Adrenal gland (tissue), 12 donors: Measurements from ENCODE around the gene COL8A1. TPM values are rescaled to one million over a fixed set of nuclear protein-coding genes. Genes with fewer than 3 reads are reported as not detected.

Experiments used
- DNase-seq, 7 donors: peaks; one replicate each; pipeline ENCODE4 v3.0.0-alpha.2; 2019 to 2020
- H3K27ac ChIP-seq, 5 donors: fragments of 200-600 bp; sonication (generic) in 4 of 5; 1 replicate in 3 of 5; 2 replicates in 2 of 5; pipeline versions ENCODE4 v1.5.1 to v1.8.0; 2016 to 2020; ENCODE audit warnings: mild to moderate bottlenecking in 1 of 5
- H3K27me3 ChIP-seq: fragments of 200-600 bp; 2 replicates; pipeline ENCODE4 v1.8.0; 2021
- H3K36me3 ChIP-seq, 2 donors: fragments of 200-600 bp; replicated peaks in 1 of 2; 1 replicate in 1 of 2; 2 replicates in 1 of 2; pipeline versions ENCODE4 v1.5.1 to v1.8.0; 2018 to 2022
- H3K4me1 ChIP-seq, 2 donors: fragments of 200-600 bp; replicated peaks in 1 of 2; 1 replicate in 1 of 2; 2 replicates in 1 of 2; pipeline versions ENCODE4 v1.5.1 to v1.8.0; 2018 to 2021
- H3K4me3 ChIP-seq, 4 donors: fragments of 200-600 bp; sonication (generic) in 3 of 4; one replicate each; pipeline ENCODE4 v1.5.1; 2016 to 2018
- H3K9me3 ChIP-seq, 3 donors: fragments of 200-600 bp; sonication (generic) in 1 of 3; replicated peaks in 1 of 3; 1 replicate in 2 of 3; 2 replicates in 1 of 3; pipeline versions ENCODE4 v1.5.1 to v1.8.0; 2016 to 2021
- POLR2A ChIP-seq, 2 donors: fragments of 450-650 bp; IDR thresholded peaks; one replicate each; pipeline ENCODE4 v1.6.1; 2017; ENCODE audit warnings: antibody characterized with exemption in 2 of 2, mild to moderate bottlenecking in 2 of 2, moderate library complexity in 1 of 2
- WGBS, 4 donors: extraction: QIAGEN DNeasy Blood & Tissue Kit in 2 of 4; methylation state at CpG; one replicate each; pipeline versions ENCODE4 v1.1.5 to v1.1.7; 2013 to 2017; 5-methylcytosine and 5-hydroxymethylcytosine counted together
- intact Hi-C, 2 donors: fragments of 100-400 bp; cut with DNase I; formaldehyde crosslinking; loops; one replicate each; pipeline versions ENCODE4 v1.14.1 to v1.15.0; 2022 to 2023
- polyA plus RNA-seq, 3 donors: library from polyadenylated mRNA; stranded (reverse); fragments of 200-250 nt in 2 of 3; fragments of 350-450 nt in 1 of 3; fragmentation: Illumina TruSeq in 1 of 3; extraction: RNeasy Lipid Tissue Mini Kit (QIAGEN cat#74804) in 1 of 3; gene quantifications; one replicate each; pipeline ENCODE4 v1.2.3, GENCODE V29; 2013 to 2014
- total RNA-seq, 9 donors: library from RNA; depleted of rRNA in 4 of 9; stranded (reverse); fragments of >200 nt in 4 of 9; fragments of 120-200 nt in 1 of 9; fragmentation: NEBNext Ultra II Directional in 1 of 9; extraction: Animal tissue kit (Norgen Biotek cat#: 25700) in 1 of 9; gene quantifications; one replicate each; pipeline versions ENCODE4 v1.1.0 to v1.2.4, GENCODE V29; 2013 to 2023
- TF ChIP-seq, protein P1 (sequence below), 6 experiments: fragments of 450-650 bp in 4 of 6; fragments of 200-600 bp in 2 of 6; sonication (generic) in 1 of 6; IDR thresholded peaks; 1 replicate in 5 of 6; 2 replicates in 1 of 6; pipeline versions ENCODE4 v1.5.1 to v1.8.0; 2016 to 2021; ENCODE audit warnings: antibody characterized with exemption in 6 of 6, mild to moderate bottlenecking in 2 of 6, moderate library complexity in 1 of 6
- donor health status: healthy with polysubstance abuse.
- donor health status: Bipolar disorder and iron deficiency.
- donor health status: DM: yes; HTN: yes; CAD: no.
- donor health status: DM: no; HTN: no; CAD: no.
- donor health status: DM: no; HTN: no; CAD: no.
- donor health status: DM: yes; HTN: yes; CAD: no.

COL8A1 gene
- total and polyA plus RNA-seq, 12 donors = 0.94 to 59.2 (median 15.9) TPM

- Histone ChIP-seq H3K9me3 (no peaks in the 10 kb centered on the region), H3K4me1 (no peaks in the 10 kb centered on the region), H3K4me3 (no peak overlapping the region), H3K27ac (no peak overlapping the region), H3K36me3 (no peaks in the 10 kb centered on the region), H3K27me3 (no peaks in the 10 kb centered on the region)
- 66 to 69% (median 68%) methylated on average over 10 of the region's 10 CpGs for WGBS, 4 donors
- intact Hi-C loops = no loop called here
- DNase-seq = no peak
- TF ChIP-seq, protein P1, sequence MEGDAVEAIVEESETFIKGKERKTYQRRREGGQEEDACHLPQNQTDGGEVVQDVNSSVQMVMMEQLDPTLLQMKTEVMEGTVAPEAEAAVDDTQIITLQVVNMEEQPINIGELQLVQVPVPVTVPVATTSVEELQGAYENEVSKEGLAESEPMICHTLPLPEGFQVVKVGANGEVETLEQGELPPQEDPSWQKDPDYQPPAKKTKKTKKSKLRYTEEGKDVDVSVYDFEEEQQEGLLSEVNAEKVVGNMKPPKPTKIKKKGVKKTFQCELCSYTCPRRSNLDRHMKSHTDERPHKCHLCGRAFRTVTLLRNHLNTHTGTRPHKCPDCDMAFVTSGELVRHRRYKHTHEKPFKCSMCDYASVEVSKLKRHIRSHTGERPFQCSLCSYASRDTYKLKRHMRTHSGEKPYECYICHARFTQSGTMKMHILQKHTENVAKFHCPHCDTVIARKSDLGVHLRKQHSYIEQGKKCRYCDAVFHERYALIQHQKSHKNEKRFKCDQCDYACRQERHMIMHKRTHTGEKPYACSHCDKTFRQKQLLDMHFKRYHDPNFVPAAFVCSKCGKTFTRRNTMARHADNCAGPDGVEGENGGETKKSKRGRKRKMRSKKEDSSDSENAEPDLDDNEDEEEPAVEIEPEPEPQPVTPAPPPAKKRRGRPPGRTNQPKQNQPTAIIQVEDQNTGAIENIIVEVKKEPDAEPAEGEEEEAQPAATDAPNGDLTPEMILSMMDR (IDR thresholded peaks at IDR 0.05) = no peak
- TF ChIP-seq POLR2A (IDR thresholded peaks at IDR 0.05) = no peak
Measured at GRCh38 chr3:99662838-99663570, 24.6 kb downstream of the COL8A1 start.

- no peak overlapping the region for H3K27ac ChIP-seq
- WGBS, 4 donors = 36 to 58% (median 46%) methylated on average over 1 of the region's 1 CpG
Measured at GRCh38 chr3:99663977-99664376, 25.6 kb downstream of the COL8A1 start.

DNA sequence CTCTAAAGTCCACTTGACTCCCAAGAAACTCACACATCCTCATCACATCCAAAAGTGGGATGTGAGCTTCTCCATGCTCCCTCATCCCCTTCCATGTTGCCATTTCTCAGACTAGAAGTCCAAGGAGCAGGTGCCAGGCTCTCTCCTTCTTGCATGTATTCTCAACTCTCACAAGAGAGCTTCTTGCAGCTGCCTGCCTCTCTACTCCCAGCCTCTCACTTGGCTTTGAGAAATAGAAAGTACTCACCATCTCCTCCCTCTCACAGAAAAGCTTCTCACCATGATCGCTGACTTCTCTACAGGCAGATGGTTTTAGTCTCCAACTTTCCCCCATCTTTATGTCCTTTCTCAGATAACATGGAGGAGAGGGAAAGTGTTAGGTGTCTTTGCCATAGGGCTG, 26.6 kb downstream of the COL8A1 start:
- 82 to 100% (median 93%) methylated on average over 1 of the region's 1 CpG for WGBS, 4 donors
- intact Hi-C loops = no loop called here
- Histone ChIP-seq H3K27ac (no peak overlapping the region), H3K27me3 (no peaks in the 10 kb centered on the region), H3K4me1 (no peaks in the 10 kb centered on the region), H3K4me3 (no peak overlapping the region), H3K9me3 (no peaks in the 10 kb centered on the region), H3K36me3 (no peaks in the 10 kb centered on the region)
- DNase-seq = no peak
- TF ChIP-seq POLR2A (IDR thresholded peaks at IDR 0.05) = no peak
- TF ChIP-seq, protein P1 (IDR thresholded peaks at IDR 0.05) = no peak

More at GRCh38 chr3:99663977-99664376, 25.6 kb downstream of the COL8A1 start:
- Histone ChIP-seq H3K9me3 (no peaks in the 10 kb centered on the region), H3K4me1 (no peaks in the 10 kb centered on the region), H3K27me3 (no peaks in the 10 kb centered on the region), H3K4me3 (no peak overlapping the region), H3K36me3 (no peaks in the 10 kb centered on the region)
- no peak for DNase-seq
- TF ChIP-seq POLR2A (IDR thresholded peaks at IDR 0.05) = no peak
- TF ChIP-seq, protein P1 (IDR thresholded peaks at IDR 0.05) = no peak
- intact Hi-C loops = no loop called here

DNA sequence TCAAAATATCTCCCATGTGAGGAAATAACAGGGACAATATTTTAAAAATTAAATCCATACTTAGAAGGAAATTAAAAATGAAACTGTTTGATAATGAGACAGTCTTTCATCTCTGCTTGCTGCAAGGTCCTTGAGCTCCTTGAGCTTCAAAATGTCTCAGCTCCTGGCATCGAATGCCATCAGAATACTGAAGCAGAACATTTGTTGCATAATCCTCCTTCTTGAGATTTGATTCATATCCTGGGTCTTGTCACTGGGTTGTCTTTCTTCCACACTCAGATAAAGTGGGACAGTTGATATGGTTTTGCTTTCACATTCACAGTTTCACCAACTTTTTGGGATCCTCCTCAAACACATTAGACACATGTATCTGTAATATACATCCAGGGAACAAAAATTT, 27.8 kb downstream of the COL8A1 start:
- Histone ChIP-seq H3K27me3 (no peaks in the 10 kb centered on the region), H3K4me1 (no peaks in the 10 kb centered on the region), H3K4me3 (no peak overlapping the region), H3K27ac (peak overlapping the region in 1 of 5 donors; percentile 4), H3K36me3 (no peaks in the 10 kb centered on the region), H3K9me3 (no peaks in the 10 kb centered on the region)
- no peak for TF ChIP-seq POLR2A (IDR thresholded peaks at IDR 0.05)
- TF ChIP-seq, protein P1 (IDR thresholded peaks at IDR 0.05) = no peak
- no peak for DNase-seq
- 14 to 48% (median 37%) methylated on average over 1 of the region's 1 CpG for WGBS, 4 donors
- intact Hi-C loops = no loop called here
